ENCODE data around the gene CDPF1. TPM values are rescaled to one million over a fixed set of nuclear protein-coding genes. Genes with fewer than 3 reads are reported as not detected.

CDPF1 gene
- total and polyA plus RNA-seq, 2 experiments from 2014 or later = 12.9 to 14.7 TPM

DNA sequence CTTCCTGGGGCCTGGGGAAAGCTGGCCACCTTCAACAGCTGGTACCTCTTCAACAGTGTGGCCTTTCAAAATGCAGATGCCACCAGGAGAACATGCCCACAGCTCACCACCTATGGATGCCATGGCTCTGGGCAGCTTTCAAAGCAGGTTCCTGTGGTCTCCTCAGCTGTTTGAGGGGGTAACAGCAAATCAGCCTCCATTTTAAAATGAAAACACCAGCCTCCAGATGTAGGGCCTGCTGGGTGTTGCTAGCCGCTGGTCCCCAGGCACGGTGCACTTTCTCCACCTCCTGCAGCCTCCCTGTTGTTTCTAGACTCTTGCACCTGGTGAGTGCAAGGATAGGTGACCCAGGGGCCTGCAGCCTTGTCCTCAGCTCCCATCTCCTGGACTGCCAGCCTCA lies 10.0 kb downstream of the CDPF1 start:
- Histone ChIP-seq H3K27ac (no peak overlapping the region), H3K4me1 (ENCODE audit: insufficient read depth) (no peaks in the 10 kb centered on the region)

DNA sequence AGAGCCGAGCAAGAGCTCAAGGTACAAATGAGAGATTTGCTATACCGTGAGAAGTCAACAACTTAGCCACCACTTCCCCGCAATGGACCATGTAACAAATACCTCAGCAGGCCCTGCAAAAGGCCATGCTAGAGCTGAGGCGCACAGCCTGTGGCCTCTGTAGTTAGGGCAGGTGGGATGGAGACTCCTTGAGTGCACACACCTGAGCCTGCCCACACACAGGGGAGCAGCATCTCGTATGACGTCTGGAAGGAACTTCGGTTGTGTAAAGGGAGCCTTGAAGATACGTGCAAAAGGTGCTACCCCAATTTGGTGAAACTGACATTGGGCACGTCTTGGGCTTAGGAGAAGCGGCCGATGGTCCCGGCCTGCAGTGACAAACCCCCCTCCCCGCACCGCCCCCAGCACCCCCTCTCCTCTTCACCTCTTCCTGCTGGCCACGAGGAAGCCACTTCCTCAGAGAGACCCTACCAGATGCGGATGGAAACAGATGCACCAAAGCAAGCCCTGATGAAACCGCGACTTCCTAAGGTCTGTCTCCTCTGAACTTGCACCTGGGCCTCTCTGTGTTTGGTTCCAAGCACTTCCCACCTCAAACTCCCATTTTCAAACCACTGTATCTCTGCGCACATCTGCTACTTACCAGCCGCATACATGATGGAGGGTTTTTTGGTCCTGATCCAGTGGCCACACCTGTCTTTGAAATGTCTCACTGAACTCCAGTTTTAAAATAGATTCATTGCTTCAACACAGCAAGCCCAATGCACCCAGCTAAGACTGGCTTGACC lies 10.6 kb downstream of the CDPF1 start:
- H3K9ac ChIP-seq = no peak overlapping the region

More for the DNA sequence above, 10.0 kb downstream of the CDPF1 start:
- Histone ChIP-seq H3K4me2 (ENCODE audit: unreplicated experiment) (no peak overlapping the region), H3F3A (ENCODE audit: insufficient read depth) (peaks cover 4% of the 10 kb centered on the region; the same call in 1 of the 2 replicates), H3K4me3 (no peak overlapping the region), H3K9me3 (ENCODE audit: low read depth) (no peaks in the 10 kb centered on the region), H3K79me2 (ENCODE audit: insufficient read depth) (no peaks in the 10 kb centered on the region), H2AFZ (no peak overlapping the region), H3K9me2 (ENCODE audit: insufficient read depth) (no peaks in the 10 kb centered on the region), H4K20me1 (ENCODE audit: insufficient read depth) (no peaks in the 10 kb centered on the region), H3K36me3 (ENCODE audit: low read depth) (peaks cover 5% of the 10 kb centered on the region; the same call in 1 of the 2 replicates), H3K9ac (no peak overlapping the region), H3K27me3 (replicated peaks; ENCODE audit: insufficient read depth) (no peaks in the 10 kb centered on the region)
- in situ Hi-C loops (cut with MboI) = no loop called here
- TF ChIP-seq EZH2phosphoT487 (IDR thresholded peaks at IDR 0.05; ENCODE audit: insufficient read depth, low read depth) (no peak), EZH2 (IDR thresholded peaks at IDR 0.05; ENCODE audit: insufficient read depth, poor library complexity, severe bottlenecking) (no peak)
- WGBS, 2 experiments (ENCODE audit: low coverage in 1 of 2, low lambda C conversion rate in 2 of 2, missing lambda C conversion rate in 2 of 2) = 100% methylated on average over 2 of the region's 2 CpGs
- no peak for DNase-seq

DNA sequence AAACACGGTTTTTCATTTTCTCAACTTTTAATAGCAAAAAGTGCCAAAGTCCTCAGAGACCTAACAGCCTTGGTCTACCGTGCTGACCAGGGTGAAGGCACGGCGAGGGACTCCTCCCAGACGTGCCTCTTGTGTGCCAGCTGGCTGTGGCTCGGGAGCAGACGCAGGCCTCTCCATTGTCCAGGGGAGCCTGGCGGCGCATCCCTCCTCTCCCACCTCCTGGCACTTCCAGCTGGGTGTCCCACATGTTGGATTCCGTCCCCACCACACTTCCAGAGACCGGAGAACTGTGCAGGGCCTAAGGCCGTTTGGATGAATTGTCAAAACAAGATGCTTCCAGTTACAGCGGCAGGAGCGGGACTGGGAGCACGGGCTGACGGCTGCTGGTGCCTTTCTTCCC lies 11.6 kb downstream of the CDPF1 start:
- Histone ChIP-seq H3K4me1 (ENCODE audit: insufficient read depth) (no peaks in the 10 kb centered on the region), H4K20me1 (ENCODE audit: insufficient read depth) (no peaks in the 10 kb centered on the region), H3K27me3 (replicated peaks; ENCODE audit: insufficient read depth) (no peaks in the 10 kb centered on the region), H2AFZ (no peak overlapping the region), H3K36me3 (ENCODE audit: low read depth) (peaks cover 5% of the 10 kb centered on the region; the same call in 1 of the 2 replicates), H3K4me2 (ENCODE audit: unreplicated experiment) (no peak overlapping the region), H3K9ac (no peak overlapping the region), H3K9me2 (ENCODE audit: insufficient read depth) (no peaks in the 10 kb centered on the region), H3K79me2 (ENCODE audit: insufficient read depth) (no peaks in the 10 kb centered on the region), H3F3A (ENCODE audit: insufficient read depth) (peaks cover 4% of the 10 kb centered on the region; the same call in 1 of the 2 replicates), H3K9me3 (ENCODE audit: low read depth) (no peaks in the 10 kb centered on the region), H3K4me3 (no peak overlapping the region), H3K27ac (no peak overlapping the region)
- no peak for DNase-seq
- no peak for TF ChIP-seq EZH2phosphoT487 (IDR thresholded peaks at IDR 0.05; ENCODE audit: insufficient read depth, low read depth)
- TF ChIP-seq EZH2 (IDR thresholded peaks at IDR 0.05; ENCODE audit: insufficient read depth, poor library complexity, severe bottlenecking) = no peak
- 90 to 93% methylated on average over 16 of the region's 16 CpGs for WGBS, 2 experiments (ENCODE audit: low coverage in 1 of 2, low lambda C conversion rate in 2 of 2, missing lambda C conversion rate in 2 of 2)
- in situ Hi-C loops (cut with MboI) = no loop called here

More for the DNA sequence above, 10.6 kb downstream of the CDPF1 start:
- Histone ChIP-seq H3K9me2 (ENCODE audit: insufficient read depth) (no peaks in the 10 kb centered on the region), H3K27me3 (replicated peaks; ENCODE audit: insufficient read depth) (no peaks in the 10 kb centered on the region), H3K4me3 (no peak overlapping the region), H3K4me1 (ENCODE audit: insufficient read depth) (no peaks in the 10 kb centered on the region), H2AFZ (no peak overlapping the region), H3F3A (ENCODE audit: insufficient read depth) (peaks cover 4% of the 10 kb centered on the region; the same call in 1 of the 2 replicates), H4K20me1 (ENCODE audit: insufficient read depth) (no peaks in the 10 kb centered on the region), H3K9me3 (ENCODE audit: low read depth) (no peaks in the 10 kb centered on the region), H3K4me2 (ENCODE audit: unreplicated experiment) (no peak overlapping the region), H3K27ac (no peak overlapping the region), H3K36me3 (ENCODE audit: low read depth) (peaks cover 5% of the 10 kb centered on the region; the same call in 1 of the 2 replicates), H3K79me2 (ENCODE audit: insufficient read depth) (no peaks in the 10 kb centered on the region)
- no peak for DNase-seq
- WGBS, 2 experiments (ENCODE audit: low coverage in 1 of 2, low lambda C conversion rate in 2 of 2, missing lambda C conversion rate in 2 of 2) = 89 to 93% methylated on average over 16 to 20 of the region's 20 CpGs
- in situ Hi-C loops (cut with MboI) = no loop called here
- TF ChIP-seq EZH2 (IDR thresholded peaks at IDR 0.05; ENCODE audit: insufficient read depth, poor library complexity, severe bottlenecking) (no peak), EZH2phosphoT487 (IDR thresholded peaks at IDR 0.05; ENCODE audit: insufficient read depth, low read depth) (no peak)

DNA sequence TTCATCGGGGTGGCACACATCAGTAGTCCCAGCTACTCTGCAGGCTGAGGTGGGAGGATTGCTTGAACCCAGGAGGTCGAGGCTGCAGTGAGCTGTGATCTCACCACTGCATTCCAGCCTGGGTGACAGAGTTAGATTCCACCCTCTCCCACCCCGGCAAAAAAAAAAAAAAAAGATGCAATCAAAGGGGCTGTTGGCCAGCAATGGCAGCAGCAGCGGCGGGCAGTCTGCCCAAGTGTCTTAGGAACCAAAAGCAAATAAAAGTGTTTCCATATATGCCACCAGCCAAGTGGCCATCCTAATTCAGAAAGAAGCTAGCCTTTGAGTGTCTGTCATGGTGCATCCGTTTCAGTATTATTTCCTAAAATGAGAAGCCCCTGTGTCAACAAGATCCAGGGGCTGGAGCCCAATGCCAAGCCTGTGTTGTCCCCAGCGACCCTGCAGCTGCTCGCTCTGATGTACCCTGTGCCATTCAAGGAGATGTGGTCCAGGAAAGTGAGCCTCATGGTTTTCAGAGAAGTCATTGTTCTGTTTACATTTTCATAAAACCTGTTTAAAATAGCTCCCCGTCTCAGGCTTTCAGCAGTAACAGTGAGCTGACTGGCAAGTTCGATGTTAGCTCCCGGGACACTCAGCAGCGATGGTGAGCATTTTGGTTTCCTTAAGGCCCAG lies 12.5 kb downstream of the CDPF1 start:
- Histone ChIP-seq H3F3A (ENCODE audit: insufficient read depth) (peaks cover 4% of the 10 kb centered on the region; the same call in 1 of the 2 replicates), H3K36me3 (ENCODE audit: low read depth) (peaks cover 5% of the 10 kb centered on the region; the same call in 1 of the 2 replicates), H2AFZ (no peak overlapping the region), H3K9me2 (ENCODE audit: insufficient read depth) (no peaks in the 10 kb centered on the region), H3K9me3 (ENCODE audit: low read depth) (no peaks in the 10 kb centered on the region), H3K79me2 (ENCODE audit: insufficient read depth) (no peaks in the 10 kb centered on the region), H3K9ac (no peak overlapping the region), H3K4me2 (ENCODE audit: unreplicated experiment) (no peak overlapping the region), H3K4me3 (no peak overlapping the region), H3K27me3 (replicated peaks; ENCODE audit: insufficient read depth) (no peaks in the 10 kb centered on the region), H3K4me1 (ENCODE audit: insufficient read depth) (no peaks in the 10 kb centered on the region), H4K20me1 (ENCODE audit: insufficient read depth) (no peaks in the 10 kb centered on the region), H3K27ac (no peak overlapping the region)
- no peak for DNase-seq
- in situ Hi-C loops (cut with MboI) = no loop called here
- TF ChIP-seq EZH2phosphoT487 (IDR thresholded peaks at IDR 0.05; ENCODE audit: insufficient read depth, low read depth) (no peak), EZH2 (IDR thresholded peaks at IDR 0.05; ENCODE audit: insufficient read depth, poor library complexity, severe bottlenecking) (no peak)
- 89 to 92% methylated on average over 12 of the region's 12 CpGs for WGBS, 2 experiments (ENCODE audit: low coverage in 1 of 2, low lambda C conversion rate in 2 of 2, missing lambda C conversion rate in 2 of 2)

Data from GM23248 (cell line).